ENCODE data around the gene CHRNG. TPM values are rescaled to one million over a fixed set of nuclear protein-coding genes. Genes with fewer than 3 reads are reported as not detected.

CHRNG gene
- total RNA-seq, 4 donors from 2014 or later, result not detected

DNA sequence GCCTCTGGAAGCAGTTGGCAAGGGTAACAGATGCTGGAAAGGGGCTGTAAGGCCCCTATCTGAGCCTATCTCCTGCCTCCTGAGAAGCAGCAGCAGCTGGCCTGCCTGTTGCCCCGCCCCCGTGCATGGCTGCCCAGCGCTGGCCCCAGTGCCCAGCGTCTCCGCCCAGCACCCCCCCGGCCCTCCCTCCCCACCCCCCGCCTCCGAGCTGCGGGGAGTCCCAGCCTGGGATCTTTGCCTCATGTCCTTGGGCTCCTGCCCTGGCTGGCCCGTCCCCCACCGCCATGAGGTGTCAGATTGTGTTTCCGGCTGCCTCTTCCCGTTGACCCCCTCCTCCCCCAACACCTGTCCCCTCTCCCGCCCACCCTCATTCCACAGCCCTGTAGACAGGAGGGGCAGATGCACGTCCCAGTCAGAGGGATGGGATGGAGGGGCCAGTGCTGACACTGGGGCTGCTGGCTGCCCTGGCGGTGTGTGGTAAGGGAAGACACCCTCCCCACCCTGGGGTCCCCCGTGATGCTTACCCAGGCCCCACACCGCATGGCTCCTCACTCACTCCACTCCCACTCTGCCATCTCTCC is 13.6 kb upstream of the CHRNG start, which contains the start of gene CHRND:
TSS of gene CHRND (plus strand) at position 370 of the 581 bp plus-strand sequence. CDS start at position 426, 56 bp downstream.
- DNase-seq, result no peak
- 44% methylated on average over 9 of the region's 18 CpGs; no CpG with 5 or more reads in 1 of the 2 donors for WGBS, 2 donors (ENCODE audit: low coverage in 1 of 2)
- no peaks in the 10 kb centered on the region for H3K9me3 ChIP-seq
- H3K27ac ChIP-seq, result no peak within 1 kb of the TSS
- TF ChIP-seq POLR2AphosphoS5 (IDR thresholded peaks at IDR 0.05), result no peak
- TF ChIP-seq EP300 (IDR thresholded peaks at IDR 0.05; ENCODE audit: low read depth), result no peak
- TF ChIP-seq, protein P1, sequence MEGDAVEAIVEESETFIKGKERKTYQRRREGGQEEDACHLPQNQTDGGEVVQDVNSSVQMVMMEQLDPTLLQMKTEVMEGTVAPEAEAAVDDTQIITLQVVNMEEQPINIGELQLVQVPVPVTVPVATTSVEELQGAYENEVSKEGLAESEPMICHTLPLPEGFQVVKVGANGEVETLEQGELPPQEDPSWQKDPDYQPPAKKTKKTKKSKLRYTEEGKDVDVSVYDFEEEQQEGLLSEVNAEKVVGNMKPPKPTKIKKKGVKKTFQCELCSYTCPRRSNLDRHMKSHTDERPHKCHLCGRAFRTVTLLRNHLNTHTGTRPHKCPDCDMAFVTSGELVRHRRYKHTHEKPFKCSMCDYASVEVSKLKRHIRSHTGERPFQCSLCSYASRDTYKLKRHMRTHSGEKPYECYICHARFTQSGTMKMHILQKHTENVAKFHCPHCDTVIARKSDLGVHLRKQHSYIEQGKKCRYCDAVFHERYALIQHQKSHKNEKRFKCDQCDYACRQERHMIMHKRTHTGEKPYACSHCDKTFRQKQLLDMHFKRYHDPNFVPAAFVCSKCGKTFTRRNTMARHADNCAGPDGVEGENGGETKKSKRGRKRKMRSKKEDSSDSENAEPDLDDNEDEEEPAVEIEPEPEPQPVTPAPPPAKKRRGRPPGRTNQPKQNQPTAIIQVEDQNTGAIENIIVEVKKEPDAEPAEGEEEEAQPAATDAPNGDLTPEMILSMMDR (IDR thresholded peaks at IDR 0.05), result no peak
- TF ChIP-seq POLR2A (IDR thresholded peaks at IDR 0.05), result no peak
- H3K4me1 ChIP-seq, result peaks cover 0 to 25% (median 25%) of the 10 kb centered on the region in 4 donors
- H3K27me3 ChIP-seq, result peaks cover 59% of the 10 kb centered on the region
- no peaks in the 10 kb centered on the region for H3K36me3 ChIP-seq
- intact Hi-C loops (cut with DNase I; ENCODE audit: low total_unique reads) (no loop called here), in situ Hi-C loops (cut with MboI; ENCODE audit: low pct_ligation_motif_present in 1 of 4, low pct_unique_long_range_greater_than_20kb in 1 of 4, low sequenced_read_pairs in 3 of 4) (no loop called here)
- H3K4me3 ChIP-seq, result no peak within 1 kb of the TSS

DNA sequence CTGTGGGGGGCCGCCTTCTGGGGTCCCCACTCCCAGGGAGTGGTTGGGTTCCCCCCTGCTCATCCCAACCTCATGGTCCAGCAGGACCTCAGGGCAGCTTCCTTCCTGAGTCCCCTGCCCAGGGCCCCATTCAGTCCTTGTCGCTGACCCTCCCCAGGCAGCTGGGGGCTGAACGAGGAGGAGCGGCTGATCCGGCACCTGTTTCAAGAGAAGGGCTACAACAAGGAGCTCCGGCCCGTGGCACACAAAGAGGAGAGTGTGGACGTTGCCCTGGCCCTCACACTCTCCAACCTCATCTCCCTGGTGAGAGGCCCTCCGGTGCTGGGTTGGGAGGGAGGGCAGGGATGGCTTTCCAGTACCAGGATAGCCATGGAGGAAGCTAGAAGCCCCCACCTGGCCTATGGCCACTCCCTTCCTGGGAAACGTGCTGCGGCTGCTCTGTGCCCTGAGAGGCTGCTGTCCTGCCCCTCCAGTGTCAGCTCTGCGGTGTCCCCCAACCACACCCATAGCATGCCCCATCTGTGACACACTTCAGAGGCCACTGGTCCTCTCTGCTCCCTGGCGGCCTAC is 13.0 kb upstream of the CHRNG start:
- Histone ChIP-seq H3K4me3 (no peak overlapping the region), H3K4me1 (peaks cover 0 to 25% (median 25%) of the 10 kb centered on the region in 4 donors), H3K27ac (no peak overlapping the region), H3K27me3 (peaks cover 53% of the 10 kb centered on the region), H3K9me3 (no peaks in the 10 kb centered on the region), H3K36me3 (no peaks in the 10 kb centered on the region)
- no peak for DNase-seq
- intact Hi-C loops (cut with DNase I; ENCODE audit: low total_unique reads) (no loop called here), in situ Hi-C loops (cut with MboI; ENCODE audit: low pct_ligation_motif_present in 1 of 4, low pct_unique_long_range_greater_than_20kb in 1 of 4, low sequenced_read_pairs in 3 of 4) (no loop called here)
- 76% methylated on average over 13 of the region's 13 CpGs; no CpG with 5 or more reads in 1 of the 2 donors for WGBS, 2 donors (ENCODE audit: low coverage in 1 of 2)
- TF ChIP-seq, protein P1 (IDR thresholded peaks at IDR 0.05), result no peak
- TF ChIP-seq POLR2A (IDR thresholded peaks at IDR 0.05), result no peak
- no peak for TF ChIP-seq EP300 (IDR thresholded peaks at IDR 0.05; ENCODE audit: low read depth)
- no peak for TF ChIP-seq POLR2AphosphoS5 (IDR thresholded peaks at IDR 0.05)

DNA sequence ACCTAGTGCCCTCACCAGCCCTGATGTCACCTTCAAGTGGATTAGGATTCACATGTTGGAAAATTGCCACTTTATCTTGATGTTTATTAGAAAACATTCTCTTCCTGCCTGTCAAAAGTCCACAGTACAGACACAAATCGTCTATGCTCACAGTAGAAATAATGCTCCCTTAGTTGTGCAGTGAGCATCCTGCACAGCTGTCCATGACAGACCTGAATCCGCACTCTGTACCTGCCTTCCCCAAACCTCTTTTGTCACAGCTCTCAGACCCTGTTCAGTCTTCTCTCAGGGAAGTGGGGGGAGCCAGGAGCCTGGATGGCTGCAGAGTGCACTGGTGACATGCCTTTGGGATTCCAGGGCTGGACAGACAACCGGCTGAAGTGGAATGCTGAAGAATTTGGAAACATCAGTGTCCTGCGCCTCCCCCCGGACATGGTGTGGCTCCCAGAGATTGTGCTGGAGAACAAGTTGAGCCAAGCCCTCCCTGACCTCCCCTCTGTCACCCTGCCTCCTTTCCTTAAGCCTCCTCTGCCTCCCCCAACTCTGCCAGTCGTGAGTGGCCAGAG is 11.5 kb upstream of the CHRNG start:
- Histone ChIP-seq H3K4me3 (no peak overlapping the region), H3K4me1 (peaks cover 0 to 16% (median 12%) of the 10 kb centered on the region in 4 donors), H3K36me3 (no peaks in the 10 kb centered on the region), H3K27ac (no peak overlapping the region), H3K27me3 (peaks cover 38% of the 10 kb centered on the region), H3K9me3 (no peaks in the 10 kb centered on the region)
- no peak for TF ChIP-seq EP300 (IDR thresholded peaks at IDR 0.05; ENCODE audit: low read depth)
- no peak for TF ChIP-seq POLR2A (IDR thresholded peaks at IDR 0.05)
- no peak for TF ChIP-seq POLR2AphosphoS5 (IDR thresholded peaks at IDR 0.05)
- TF ChIP-seq, protein P1 (IDR thresholded peaks at IDR 0.05), result no peak
- 69% methylated on average over 6 of the region's 6 CpGs; no CpG with 5 or more reads in 1 of the 2 donors for whole genome bisulfite sequencing, 2 donors (ENCODE audit: low coverage in 1 of 2)
- intact Hi-C loops (cut with DNase I; ENCODE audit: low total_unique reads), result no loop called here
- DNase-seq, result no peak
- in situ Hi-C loops (cut with MboI; ENCODE audit: low pct_ligation_motif_present in 1 of 4, low pct_unique_long_range_greater_than_20kb in 1 of 4, low sequenced_read_pairs in 3 of 4), result no loop called here

DNA sequence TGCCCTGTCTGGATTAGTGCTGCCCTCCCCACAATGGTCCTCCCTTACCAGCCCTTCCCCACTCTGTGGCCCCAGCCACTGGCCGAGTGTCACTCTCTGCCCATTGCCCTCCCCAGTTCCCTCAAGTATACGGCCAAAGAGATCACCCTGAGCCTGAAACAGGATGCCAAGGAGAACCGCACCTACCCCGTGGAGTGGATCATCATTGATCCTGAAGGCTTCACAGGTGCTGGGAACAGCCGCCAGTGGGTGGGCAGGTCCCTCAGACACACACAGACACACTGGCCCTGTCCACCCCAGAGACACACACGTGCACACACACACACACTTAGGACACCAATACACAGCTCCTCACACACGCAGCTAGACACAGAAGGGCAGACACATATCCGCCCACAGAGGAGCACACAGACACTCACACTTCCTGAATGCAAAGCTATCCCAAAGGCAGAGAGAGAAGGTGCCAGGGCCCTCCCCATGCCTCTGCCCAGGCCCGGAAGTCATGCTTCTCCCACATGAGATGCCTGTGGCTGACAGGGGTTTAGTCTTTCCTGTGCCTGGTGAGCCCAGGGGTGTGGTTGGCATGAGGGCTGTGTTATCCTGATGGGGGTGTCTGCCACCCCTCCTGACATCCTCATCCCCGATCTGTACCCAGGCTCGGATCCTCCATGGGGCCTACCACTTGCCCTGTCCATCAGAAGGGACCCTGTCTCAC is 10.6 kb upstream of the CHRNG start:
- no peak for DNase-seq
- in situ Hi-C loops (cut with MboI; ENCODE audit: low pct_ligation_motif_present in 1 of 4, low pct_unique_long_range_greater_than_20kb in 1 of 4, low sequenced_read_pairs in 3 of 4) (no loop called here), intact Hi-C loops (cut with DNase I; ENCODE audit: low total_unique reads) (no loop called here)
- H3K4me3 ChIP-seq, result no peak overlapping the region
- TF ChIP-seq POLR2AphosphoS5 (IDR thresholded peaks at IDR 0.05) (no peak), POLR2A (IDR thresholded peaks at IDR 0.05) (no peak), EP300 (IDR thresholded peaks at IDR 0.05; ENCODE audit: low read depth) (no peak)
- TF ChIP-seq, protein P1 (IDR thresholded peaks at IDR 0.05), result no peak
- peaks cover 0 to 10% (median 5%) of the 10 kb centered on the region in 4 donors for H3K4me1 ChIP-seq
- 72% methylated on average over 10 of the region's 11 CpGs; no CpG with 5 or more reads in 1 of the 2 donors for WGBS, 2 donors (ENCODE audit: low coverage in 1 of 2)
- no peaks in the 10 kb centered on the region for H3K9me3 ChIP-seq
- H3K27me3 ChIP-seq, result peaks cover 28% of the 10 kb centered on the region
- H3K36me3 ChIP-seq, result no peaks in the 10 kb centered on the region
- H3K27ac ChIP-seq, result no peak overlapping the region
